ENCODE results near the gene PARVA.
A peak's percentile ranks its signal among the peaks of the same experiment; 100 is the strongest.

The PARVA gene

DNA sequence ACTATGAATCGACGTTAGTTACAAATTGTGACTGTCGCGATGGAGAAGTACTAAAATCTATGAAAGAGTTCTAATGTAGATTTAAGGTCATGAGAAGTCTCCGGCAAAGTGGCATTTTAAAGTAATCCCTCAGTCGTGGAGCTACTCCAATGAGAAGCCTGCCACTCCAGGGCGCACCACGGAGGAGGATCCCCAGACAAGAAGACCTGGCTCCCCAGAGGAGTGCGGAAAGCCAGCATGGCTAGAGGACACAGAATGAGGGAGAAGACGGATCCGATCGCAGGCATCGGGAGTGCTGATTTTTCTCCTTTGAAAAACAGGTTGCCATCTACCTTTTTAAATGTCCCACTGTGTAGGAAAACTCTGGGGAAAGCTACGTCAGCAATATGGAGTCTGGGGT lies 155.2 kb downstream of the PARVA start:
- no peak for DNase-seq

DNA sequence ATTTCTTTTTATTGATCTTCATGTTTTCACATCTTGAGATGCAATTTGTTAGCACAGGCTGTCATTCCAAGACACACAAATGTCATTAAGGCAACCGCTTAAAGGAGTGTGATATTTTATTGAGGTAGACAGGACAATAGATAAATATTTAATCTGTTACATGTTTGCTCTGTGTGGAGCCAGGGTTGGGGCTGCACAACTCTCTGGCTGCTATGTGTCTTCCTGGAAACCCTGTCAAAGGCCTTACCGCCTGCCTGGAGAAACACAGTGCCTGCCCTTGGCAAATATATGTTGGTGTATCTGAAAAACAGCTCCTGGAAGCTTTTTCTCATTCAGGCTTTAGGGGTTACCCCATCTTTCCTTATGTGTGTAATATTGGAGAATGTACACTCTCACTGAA lies 157.2 kb downstream of the PARVA start:
- DNase-seq, result no peak

DNA sequence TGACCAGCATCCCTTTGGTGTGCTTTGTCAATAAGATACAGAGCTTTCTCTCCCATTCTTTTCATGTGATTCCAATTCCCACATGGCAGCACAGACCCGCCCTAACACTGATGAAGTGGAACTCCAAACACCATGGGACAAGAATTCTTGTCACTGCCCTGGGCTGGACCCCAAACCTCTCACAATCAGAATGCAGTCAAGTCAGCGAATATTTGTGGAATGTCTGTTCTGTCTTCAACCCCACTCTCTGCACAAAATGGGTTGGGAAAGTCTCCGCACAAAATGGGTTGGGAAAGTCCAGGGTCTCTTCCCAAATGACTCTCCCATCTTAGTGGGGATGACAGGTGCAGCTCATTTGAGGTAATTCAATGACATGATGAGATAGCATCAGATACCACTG lies 157.9 kb downstream of the PARVA start:
- DNase-seq, result no peak

DNA sequence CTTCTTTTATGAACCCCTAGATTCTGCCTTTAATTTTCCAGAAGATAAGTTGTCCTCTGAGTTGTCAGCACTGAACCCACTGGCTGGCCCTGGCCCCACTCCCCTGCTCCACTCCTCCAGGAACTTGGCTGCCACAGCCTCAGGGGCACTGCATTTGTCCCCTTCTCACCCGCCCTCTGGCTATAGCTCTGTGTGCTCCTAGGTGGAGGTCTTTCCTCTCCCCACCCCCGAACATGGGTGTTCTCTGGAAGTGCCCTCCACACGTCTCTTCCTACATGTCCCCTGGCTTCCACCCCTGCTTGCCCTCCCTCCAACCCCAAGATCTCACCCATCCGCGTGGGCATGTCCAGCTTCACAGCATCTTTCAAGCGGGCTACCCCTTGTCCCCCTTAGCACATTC lies 159.2 kb downstream of the PARVA start:
- no peak for DNase-seq

DNA sequence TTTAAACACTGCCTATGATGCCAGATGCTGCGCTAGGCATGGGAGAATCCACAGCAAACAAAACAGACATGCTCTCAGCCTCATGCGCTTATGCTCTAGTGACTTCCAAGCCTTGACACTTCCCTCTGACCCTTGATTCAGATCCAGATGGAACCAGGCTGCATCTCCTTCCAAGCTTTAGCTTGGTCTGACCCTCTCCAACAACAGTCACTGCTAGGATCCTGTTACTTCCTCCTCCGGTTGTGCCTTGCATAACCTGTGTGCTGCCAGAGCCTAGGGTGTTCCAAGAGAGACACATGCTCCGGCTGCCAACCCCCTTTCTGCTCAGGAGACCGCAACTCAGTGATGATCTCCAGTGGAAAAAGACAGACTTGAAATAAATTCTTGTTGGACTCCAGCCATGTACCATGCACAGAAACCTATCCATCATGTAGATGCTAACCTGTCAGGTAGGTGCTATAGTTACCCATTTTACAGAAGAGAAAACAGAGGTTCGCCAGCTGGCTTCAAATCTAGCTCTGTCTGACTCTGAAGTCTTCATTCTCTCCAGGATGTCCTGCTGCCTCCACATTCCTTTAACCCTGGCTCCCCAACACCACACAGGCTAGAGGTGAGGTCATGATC lies 160.5 kb downstream of the PARVA start:
- no peak for DNase-seq

DNA sequence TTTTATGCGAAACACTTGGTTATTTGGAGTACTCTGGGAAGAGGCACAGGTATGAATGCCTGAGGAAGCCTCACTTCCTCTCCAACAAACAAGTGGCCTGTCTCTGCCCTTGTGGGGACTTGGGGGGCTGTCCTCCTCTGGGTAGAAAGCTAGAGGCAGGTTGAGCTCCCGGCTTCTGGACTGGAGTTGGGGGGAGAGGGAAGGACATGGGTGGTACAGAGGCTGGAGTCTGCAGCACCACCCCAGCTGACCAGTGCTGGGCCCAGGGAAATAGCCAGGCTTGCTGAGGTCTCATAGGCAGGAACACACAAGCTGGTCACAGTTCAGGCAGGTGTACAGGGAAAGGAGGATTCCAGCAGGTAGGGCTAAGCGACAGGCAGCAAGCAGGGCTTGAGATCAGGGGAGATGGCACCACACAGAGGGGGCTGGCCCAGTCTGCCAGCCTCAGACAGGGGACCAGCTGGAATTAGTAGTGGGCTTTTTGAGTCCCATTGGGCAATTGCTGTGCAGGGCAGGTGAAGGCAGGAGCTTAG lies 161.6 kb downstream of the PARVA start:
- DNase-seq, result no peak

DNA sequence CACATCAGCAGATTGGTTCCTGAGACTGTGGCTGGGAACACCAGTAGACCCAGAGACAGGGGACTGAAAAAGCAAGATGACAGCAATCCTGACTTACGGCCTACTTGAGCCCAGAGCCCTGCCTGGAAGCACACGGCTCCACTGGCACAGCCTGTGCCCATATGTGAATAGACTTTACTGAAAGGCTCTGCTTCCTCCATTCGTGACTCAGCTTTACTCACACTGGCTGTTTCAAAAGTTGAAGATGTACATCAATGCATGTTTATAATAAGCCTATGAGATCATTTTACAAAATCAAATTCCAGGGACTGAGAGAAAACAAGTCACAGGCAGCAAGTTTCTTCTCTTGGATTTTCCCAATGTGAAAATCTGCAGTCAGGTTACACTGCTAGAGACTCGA lies 162.2 kb downstream of the PARVA start:
- no peak for DNase-seq

DNA sequence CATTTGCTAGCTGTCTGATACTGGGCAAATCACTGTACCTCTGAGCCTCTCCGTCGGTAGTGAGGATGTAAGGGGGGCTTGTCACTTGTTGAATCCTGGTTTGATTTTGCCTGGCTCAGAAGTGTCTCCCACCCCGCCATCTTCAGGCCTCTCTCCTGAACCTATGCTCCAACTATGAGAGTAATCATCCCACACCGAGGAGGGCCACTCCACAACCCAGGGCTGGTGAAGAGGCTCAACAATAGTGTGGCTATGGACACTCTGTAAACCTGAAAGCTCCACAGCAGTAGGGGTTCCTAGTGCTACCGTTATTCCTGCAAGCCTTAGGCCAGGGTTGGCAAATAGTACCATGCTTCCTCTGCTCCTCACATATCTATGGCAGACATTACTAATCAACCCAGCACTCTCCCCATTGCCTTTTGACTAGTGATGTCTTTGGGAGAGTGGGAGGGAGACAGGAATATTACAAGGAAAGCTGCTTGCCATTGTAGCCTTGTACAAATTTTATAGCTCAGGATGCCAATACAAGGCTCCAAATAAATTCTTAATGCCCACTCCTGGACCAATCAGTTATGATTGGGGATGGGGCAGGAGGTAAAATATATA lies 162.8 kb downstream of the PARVA start:
- DNase-seq, result no peak

DNA sequence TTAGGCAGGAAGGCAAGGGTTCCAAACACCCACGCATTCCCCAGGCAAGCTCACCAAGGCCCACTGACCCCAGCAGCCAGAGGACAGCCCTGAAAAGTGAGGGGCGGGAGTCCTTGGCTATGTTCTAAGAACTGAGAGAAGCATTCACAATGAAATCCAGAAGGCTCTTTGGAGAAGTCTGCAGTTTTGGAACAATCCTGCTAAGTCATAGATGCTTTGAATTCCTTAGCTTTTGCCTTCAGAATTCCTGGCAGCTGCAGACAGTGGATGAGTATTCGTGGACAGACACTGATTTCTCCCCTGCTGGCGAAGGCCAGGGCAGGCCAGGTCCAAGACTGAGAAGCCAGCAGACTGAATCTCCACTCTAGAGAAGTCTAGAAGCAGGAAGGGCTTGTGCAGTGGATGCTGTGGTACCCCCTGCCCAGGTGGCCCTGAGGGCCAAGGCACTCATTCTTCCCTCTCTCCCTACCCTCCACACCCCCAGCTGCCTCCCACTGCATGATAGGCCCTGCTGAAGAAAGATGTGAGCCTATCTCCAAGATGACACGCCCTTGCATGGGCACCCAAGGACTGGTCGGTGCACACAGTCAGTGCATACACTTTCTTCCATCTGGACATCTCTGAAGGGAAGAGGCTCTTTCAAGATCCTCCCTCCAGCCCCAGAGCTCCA lies 163.7 kb downstream of the PARVA start:
- DNase-seq, result no peak

DNA sequence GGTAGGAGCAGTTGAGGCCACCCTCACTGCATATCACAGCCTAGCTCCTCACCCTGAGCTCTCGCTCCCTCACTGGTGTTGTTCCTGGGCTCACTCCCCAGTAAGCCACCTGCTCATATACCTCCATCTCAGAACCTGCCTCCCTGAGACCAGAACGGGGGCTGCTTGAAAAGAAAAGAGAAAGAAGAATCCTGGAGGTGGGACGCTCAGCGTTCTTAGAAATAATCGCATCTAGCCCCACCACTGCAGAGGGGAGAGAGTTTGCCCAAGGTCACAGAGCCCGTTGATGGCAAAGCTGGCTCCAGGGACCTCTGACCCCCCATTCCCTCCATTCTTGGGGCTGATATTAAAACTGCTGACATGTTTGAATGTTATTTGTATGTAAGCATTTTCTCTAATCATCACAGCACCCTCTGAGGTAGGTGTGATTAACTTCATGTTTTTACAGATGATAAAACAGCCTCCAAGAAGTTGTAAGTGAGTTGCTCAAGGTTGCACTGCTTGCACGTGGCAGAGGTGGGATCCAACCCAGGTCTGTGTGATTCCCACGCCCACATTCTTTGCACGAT lies 164.3 kb downstream of the PARVA start:
- no peak for DNase-seq

DNA sequence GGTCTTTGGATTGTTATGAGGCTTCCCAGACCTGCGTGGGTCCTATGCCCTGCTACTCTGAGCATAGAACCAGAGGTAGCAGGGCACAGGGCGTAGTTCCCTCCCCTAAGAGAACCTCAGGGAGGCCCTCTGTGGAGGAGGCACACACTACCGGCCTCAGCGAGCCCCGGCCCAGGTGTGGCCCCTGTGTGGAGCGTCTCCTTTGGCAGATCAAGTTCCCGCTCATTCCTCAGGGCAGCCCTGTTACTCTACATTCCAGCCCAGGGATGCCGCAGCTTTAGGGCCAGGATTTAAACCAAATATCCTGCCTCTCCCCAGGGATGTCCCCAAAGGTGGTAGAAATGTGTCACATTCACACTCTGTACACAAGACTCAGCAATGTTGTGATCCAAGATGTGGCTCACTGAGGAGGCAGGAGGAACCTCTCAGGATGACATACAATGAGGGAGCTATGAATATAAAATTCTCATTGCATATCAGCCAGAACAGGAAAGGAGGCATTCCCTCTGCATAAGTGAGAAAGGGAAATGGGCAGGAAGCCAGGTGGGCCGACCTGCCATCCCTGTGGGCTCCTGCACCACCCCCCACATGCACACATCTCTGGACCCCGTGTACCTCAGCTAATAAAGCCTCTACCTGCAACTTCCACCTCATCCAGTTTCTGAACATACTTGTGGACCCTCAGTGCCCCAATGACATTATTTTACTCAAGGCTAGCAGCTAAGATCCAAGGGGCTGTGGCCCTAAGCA lies 165.0 kb downstream of the PARVA start:
- DNase-seq, result no peak

DNA sequence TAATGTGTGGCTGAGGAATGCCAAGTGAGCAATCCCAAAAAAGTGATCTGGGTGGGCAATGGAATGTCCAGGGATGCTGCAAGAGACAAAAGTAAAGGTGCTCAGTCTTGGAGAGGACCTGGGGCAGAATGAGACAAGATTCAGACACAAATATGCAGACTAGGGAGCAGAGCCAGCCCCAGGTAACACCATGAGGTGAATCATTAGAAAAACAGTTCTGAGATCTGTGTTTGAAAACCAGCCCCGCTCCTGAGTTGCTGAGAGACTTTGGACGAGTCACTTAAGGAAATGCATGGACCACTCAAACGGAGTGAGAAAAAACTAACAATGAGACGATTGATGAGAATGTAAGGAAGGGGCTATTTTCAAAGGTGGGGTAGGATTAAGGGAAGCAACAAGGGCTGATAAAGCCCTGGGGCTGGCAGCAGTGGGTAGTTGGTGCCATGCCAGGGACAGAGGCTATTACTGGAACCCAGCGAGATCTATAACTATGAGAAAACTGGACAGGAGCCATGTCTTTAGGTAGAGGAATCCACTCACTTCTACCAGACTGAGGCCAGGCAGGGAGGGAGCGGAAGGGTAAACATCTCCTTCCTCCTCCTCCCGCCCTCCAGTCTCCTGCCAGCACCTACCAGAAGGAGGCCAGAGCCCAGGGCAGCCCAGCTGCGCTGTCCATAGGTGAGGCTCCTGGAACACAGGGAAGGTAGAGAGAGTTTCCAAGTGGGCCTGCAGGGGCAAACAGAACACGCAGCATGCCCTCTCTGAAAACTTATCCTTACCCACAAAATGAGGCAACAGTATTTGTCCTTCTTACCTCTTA lies 166.4 kb downstream of the PARVA start:
- no peak for DNase-seq

DNA sequence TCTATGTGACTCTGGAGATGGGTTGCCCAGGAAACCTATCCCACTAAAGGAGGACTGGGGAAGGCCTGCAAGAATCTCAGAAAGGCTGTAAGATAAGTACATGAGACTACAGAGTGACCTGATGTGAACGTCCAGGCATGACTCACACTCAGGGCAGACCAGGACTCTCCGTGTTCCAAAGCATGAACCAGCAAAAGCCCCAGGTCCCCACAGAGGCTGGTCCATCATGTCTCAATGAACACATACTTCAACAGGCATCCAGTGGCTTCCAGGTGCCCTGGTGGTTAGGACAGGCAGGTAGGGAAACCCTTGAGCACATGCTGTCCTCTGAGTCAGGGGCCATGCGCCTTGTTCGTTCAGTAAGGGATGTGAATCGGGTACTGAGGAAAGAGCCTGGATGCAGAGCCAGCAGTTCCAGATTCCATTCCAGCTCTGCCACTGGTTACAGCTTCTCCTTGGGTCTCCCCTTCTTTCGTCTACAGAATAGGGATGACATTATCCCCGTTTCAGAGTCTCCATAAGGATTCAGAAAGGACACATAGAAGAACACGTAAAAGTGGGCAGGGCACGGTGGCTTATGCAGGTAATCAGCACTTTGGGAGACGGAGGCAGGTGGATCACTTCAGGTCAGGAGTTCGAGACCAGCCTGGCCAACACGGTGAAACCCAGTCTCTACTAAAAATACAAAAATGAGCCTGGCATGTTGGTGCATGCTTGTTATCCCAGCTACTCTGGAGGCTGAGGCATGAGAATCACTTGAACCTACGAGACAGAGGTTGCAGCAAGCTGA lies 167.8 kb downstream of the PARVA start:
- DNase-seq, result no peak

DNA sequence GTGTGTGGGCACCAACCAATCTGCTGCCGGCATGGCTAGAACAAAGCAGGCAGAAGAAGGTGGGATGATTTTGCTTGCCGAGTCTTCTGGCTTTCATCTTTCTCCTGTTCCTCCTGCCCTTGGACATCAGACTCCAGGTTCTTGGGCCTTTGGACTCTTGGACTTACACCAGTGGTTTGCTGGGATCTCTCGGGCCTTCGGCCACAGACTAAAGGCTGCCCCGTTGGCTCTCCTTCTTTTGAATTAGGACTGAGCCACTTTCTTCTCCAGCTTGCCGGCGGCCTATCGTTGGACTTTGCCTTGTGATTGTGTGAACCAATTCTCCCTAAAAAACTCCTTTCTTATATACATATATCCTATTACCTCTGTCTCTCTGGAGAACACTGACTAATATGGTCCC lies 168.8 kb downstream of the PARVA start:
- DNase-seq, result no peak

DNA sequence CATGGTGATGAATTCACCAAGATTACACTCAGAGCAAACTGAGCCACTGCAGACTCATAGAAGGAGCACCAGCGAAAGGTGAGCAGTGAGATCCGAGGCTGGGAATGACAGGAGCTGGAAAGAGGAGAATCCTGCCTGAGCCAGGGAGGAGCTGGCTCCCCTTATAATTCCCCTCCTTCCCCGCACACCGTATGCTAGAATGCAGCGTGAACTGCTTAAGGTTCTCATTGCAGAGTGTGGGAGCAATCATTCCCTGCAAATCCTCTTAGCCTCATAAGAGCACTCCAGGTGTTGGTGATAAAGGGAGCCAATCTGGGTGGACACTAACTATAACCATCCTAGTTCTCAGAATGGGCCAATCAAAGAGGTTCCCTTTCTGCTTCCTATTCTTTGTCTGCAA lies 169.3 kb downstream of the PARVA start:
- no peak for DNase-seq

DNA sequence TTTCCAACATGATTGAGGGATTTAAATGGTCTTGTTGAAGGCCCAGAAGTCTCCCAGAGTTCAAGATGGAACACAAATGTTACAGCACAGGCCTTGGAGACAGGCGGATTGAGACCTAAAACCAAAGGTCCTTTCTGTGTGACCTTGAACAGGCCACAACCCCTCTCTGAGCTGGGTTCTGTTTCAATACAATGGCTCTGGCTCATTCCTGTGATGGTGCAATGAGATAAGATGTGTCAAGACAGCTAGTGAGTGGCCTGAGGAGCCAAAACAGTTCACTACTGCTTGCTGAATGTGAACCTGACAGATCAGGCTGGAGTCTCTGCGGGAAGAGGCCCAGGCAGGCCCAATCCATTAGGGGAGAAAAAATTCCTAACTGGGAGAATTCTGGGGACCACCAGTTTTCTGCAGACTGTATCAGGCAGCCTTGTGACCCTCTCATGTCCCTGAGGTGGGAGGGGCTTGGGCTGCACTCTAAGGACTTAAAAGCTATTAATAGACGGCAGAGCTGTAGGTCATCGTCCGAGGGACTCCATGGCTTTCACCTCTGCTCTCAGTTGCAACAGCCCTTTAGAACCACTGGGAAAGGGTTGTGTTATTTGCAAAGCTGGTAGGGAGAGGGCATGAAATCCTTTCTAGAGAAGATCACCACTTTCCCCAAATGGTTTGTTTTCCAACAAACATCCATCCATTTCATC lies 170.7 kb downstream of the PARVA start:
- no peak for DNase-seq

DNA sequence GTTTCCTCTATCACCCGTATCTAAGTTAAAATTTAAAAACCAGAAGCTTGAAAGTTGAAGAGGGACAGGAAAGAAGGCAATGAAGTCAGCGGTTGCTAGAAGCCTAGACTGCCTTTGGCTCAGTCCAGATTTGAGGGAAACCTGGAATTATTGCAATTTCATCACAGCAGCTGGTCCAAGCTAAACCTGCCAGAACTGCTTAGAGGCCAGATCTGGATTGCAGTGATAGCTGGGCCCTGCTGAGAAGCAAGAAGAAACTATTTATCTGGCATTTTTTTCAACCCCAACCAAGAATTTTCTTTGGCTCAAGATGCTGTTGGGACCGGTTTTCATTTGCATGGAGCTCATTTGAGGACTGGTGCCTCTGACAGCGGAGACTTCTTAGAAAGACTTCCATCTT lies 175.3 kb downstream of the PARVA start:
- no peak for DNase-seq

DNA sequence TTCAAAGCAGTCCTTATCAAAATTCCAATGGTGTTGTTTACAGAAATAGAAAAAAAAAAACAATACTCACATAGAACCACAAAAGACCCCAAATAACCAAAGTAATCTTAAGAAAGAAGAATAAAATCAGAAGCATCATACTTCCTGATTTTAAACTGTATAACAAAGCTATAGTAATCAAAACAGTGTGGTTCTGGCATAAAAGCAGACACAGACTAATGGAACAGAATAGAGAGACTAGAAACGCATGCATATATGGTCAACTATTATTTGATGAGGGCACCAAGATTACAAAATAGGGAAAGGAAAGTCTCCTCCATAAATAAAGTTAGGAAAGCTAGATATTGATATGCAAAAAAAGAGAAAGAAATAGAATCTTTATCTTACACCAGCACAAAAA lies 176.8 kb downstream of the PARVA start:
- DNase-seq, result no peak

DNA sequence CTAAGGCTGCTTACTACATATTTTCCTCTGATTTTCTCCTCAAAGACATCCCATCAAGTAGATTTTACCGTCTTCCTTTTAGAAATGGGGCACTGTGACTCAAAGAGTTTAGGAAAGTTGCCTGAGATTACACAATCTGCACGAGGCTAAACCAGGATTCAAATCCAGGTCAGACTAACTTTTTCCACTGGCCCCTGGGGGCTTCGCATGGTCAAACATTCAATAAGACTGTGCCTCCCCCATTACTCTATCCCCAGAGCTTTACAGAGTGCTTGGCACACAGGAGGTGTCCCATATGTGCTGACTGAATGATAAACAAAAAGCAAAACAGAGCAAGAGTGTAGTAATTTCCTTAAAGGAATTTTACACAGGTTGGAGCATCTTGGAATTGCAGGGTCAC lies 178.8 kb downstream of the PARVA start:
- no peak for DNase-seq

DNA sequence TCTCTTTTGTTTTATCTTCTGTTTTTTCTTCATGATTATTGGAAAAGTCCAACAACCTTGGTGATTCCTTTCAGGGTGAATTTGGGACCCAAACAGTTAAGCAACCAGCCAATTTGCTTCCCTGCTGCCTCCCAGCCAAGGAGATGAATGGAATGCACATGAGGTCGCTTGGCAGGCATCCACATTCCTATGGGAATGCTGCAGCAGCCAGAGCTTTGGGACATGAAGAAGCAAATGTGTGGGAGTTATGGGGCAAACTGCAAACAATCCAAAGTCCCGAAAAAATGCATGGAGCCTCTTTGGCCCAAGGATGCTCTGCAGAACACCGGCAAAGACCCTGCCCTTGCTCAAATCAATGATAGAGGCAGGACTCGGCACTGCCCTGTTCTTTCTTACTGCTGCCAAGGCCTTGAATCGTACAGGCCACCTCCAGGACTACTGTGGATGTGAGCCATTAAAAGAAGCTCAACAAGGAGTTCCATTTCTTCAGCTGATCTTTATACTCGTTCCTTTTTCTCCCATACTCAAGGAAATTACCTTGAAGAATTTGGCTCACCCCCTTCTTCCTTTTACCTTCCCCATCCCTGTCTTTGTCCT lies 179.5 kb downstream of the PARVA start:
- DNase-seq, result peak in 1 of 14 donors; percentile 9

All from C1 segment of cervical spinal cord (tissue), 14 donors.